ENCODE results near the gene NEBL. TPM values are rescaled to one million over a fixed set of nuclear protein-coding genes. Genes with fewer than 3 reads are reported as not detected.

Gene NEBL
- total RNA-seq, 4 donors from 2014 or later = 1.9 to 6.5 (median 2.4) TPM

DNA sequence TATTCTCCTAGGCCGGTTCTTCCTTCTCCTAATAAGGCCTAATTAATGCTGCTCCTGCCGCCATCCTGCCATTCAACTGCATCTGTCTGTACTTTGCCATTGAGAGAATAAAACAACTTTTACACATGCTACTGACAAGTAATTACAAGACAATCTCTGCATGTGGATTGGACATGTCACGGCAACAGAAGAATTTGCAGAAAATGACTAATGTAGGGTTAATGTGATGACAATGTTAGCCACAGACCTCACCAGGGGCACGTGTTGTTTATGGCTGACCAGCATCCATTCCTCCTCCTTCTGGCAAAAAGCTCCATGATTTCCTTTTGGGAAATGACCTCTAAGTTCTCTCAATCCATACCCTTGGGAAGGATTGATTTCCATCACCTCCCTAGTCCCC lies 58.0 kb downstream of the NEBL start:
- WGBS, 2 donors (ENCODE audit: low coverage in 1 of 2) = 86% methylated on average over 4 of the region's 4 CpGs
- no peak for ATAC-seq
- Histone ChIP-seq H3K27ac (no peak overlapping the region), H3K36me3 (no peaks in the 10 kb centered on the region), H3K9me3 (peaks cover 0 to 20% (median 0%) of the 10 kb centered on the region in 3 donors), H3K27me3 (no peaks in the 10 kb centered on the region), H3K4me3 (no peak overlapping the region), H3K4me1 (no peaks in the 10 kb centered on the region)
- TF ChIP-seq POLR2A (IDR thresholded peaks at IDR 0.05) (no peak), CTCF (IDR thresholded peaks at IDR 0.05) (no peak), POLR2AphosphoS5 (IDR thresholded peaks at IDR 0.05) (no peak), EP300 (IDR thresholded peaks at IDR 0.05) (no peak)

- ATAC-seq = no peak
- WGBS, 2 donors (ENCODE audit: low coverage in 1 of 2) = 100% methylated on average over 1 of the region's 7 CpGs; no CpG with 5 or more reads in 1 of the 2 donors
- no peak overlapping the region for H3K4me3 ChIP-seq
- peaks cover 0 to 20% (median 0%) of the 10 kb centered on the region in 3 donors for H3K9me3 ChIP-seq
- H3K36me3 ChIP-seq = no peaks in the 10 kb centered on the region
- no peaks in the 10 kb centered on the region for H3K4me1 ChIP-seq
- H3K27me3 ChIP-seq = no peaks in the 10 kb centered on the region
- no peak for TF ChIP-seq POLR2AphosphoS5 (IDR thresholded peaks at IDR 0.05)
- no peak for TF ChIP-seq EP300 (IDR thresholded peaks at IDR 0.05)
- H3K27ac ChIP-seq = no peak overlapping the region
These were observed 60.7 kb downstream of the NEBL start for GRCh38 chr10:20836401-20836800.

- no peak for ATAC-seq
- WGBS, 2 donors (ENCODE audit: low coverage in 1 of 2) = 37 to 69% methylated on average over 4 of the region's 4 CpGs
- Histone ChIP-seq H3K9me3 (peaks cover 0 to 20% (median 0%) of the 10 kb centered on the region in 3 donors), H3K27me3 (no peaks in the 10 kb centered on the region), H3K4me1 (no peaks in the 10 kb centered on the region), H3K4me3 (no peak overlapping the region), H3K27ac (no peak overlapping the region), H3K36me3 (no peaks in the 10 kb centered on the region)
- TF ChIP-seq POLR2AphosphoS5 (IDR thresholded peaks at IDR 0.05) (no peak), CTCF (IDR thresholded peaks at IDR 0.05) (no peak), POLR2A (IDR thresholded peaks at IDR 0.05) (no peak), EP300 (IDR thresholded peaks at IDR 0.05) (no peak)
These were observed 61.8 kb downstream of the NEBL start for GRCh38 chr10:20835335-20835734.

DNA sequence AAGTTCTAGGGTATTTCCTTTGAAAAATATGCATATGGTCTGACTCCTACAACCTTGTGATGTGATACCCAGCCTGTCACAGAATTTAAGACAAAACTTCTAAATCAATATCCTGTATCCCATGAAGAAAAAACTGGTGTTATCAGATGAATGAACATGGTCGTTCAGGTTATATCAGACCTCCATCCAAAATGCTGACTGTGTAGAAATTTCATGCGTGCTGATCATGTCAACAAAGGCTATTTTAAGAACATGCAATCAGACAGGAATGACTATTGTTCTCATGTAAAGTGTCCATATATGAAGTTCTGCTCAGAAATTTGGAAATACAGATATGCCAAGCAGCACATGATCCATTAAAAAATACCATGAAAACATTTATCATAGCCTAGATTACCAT lies 62.3 kb downstream of the NEBL start:
- Histone ChIP-seq H3K4me3 (no peak overlapping the region), H3K9me3 (peaks cover 0 to 20% (median 0%) of the 10 kb centered on the region in 3 donors), H3K27ac (no peak overlapping the region), H3K27me3 (no peaks in the 10 kb centered on the region), H3K4me1 (no peaks in the 10 kb centered on the region), H3K36me3 (no peaks in the 10 kb centered on the region)
- TF ChIP-seq EP300 (IDR thresholded peaks at IDR 0.05) (no peak), CTCF (IDR thresholded peaks at IDR 0.05) (no peak), POLR2A (IDR thresholded peaks at IDR 0.05) (no peak), POLR2AphosphoS5 (IDR thresholded peaks at IDR 0.05) (no peak)
- 12 to 15% methylated on average over 2 of the region's 2 CpGs for WGBS, 2 donors (ENCODE audit: low coverage in 1 of 2)
- ATAC-seq = no peak

- no peak overlapping the region for H3K27ac ChIP-seq
- no peaks in the 10 kb centered on the region for H3K36me3 ChIP-seq
- no peak overlapping the region for H3K4me3 ChIP-seq
- no peaks in the 10 kb centered on the region for H3K4me1 ChIP-seq
- TF ChIP-seq POLR2AphosphoS5 (IDR thresholded peaks at IDR 0.05) (no peak), CTCF (IDR thresholded peaks at IDR 0.05) (no peak), POLR2A (IDR thresholded peaks at IDR 0.05) (no peak), EP300 (IDR thresholded peaks at IDR 0.05) (no peak)
- H3K27me3 ChIP-seq = no peaks in the 10 kb centered on the region
- no peak for ATAC-seq
- no peaks in the 10 kb centered on the region for H3K9me3 ChIP-seq
- 75 to 94% methylated on average over 4 of the region's 4 CpGs for WGBS, 2 donors (ENCODE audit: low coverage in 1 of 2)
These were observed 74.3 kb downstream of the NEBL start for GRCh38 chr10:20822825-20823224.
